Adrenal gland (tissue), 12 donors: ENCODE measurements around the gene DNAH1. TPM values are rescaled to one million over a fixed set of nuclear protein-coding genes. Genes with fewer than 3 reads are reported as not detected.

Experiments used
- DNase-seq, 7 donors: peaks; one replicate each; pipeline ENCODE4 v3.0.0-alpha.2; 2019 to 2020
- H3K27ac ChIP-seq, 5 donors: fragments of 200-600 bp; sonication (generic) in 4 of 5; 1 replicate in 3 of 5; 2 replicates in 2 of 5; pipeline versions ENCODE4 v1.5.1 to v1.8.0; 2016 to 2020; ENCODE audit warnings: mild to moderate bottlenecking in 1 of 5
- H3K27me3 ChIP-seq: fragments of 200-600 bp; 2 replicates; pipeline ENCODE4 v1.8.0; 2021
- H3K36me3 ChIP-seq, 2 donors: fragments of 200-600 bp; replicated peaks in 1 of 2; 1 replicate in 1 of 2; 2 replicates in 1 of 2; pipeline versions ENCODE4 v1.5.1 to v1.8.0; 2018 to 2022
- H3K4me1 ChIP-seq, 2 donors: fragments of 200-600 bp; replicated peaks in 1 of 2; 1 replicate in 1 of 2; 2 replicates in 1 of 2; pipeline versions ENCODE4 v1.5.1 to v1.8.0; 2018 to 2021
- H3K4me3 ChIP-seq, 4 donors: fragments of 200-600 bp; sonication (generic) in 3 of 4; one replicate each; pipeline ENCODE4 v1.5.1; 2016 to 2018
- H3K9me3 ChIP-seq, 3 donors: fragments of 200-600 bp; sonication (generic) in 1 of 3; replicated peaks in 1 of 3; 1 replicate in 2 of 3; 2 replicates in 1 of 3; pipeline versions ENCODE4 v1.5.1 to v1.8.0; 2016 to 2021
- CTCF ChIP-seq, 6 experiments: fragments of 450-650 bp in 4 of 6; fragments of 200-600 bp in 2 of 6; sonication (generic) in 1 of 6; IDR thresholded peaks; 1 replicate in 5 of 6; 2 replicates in 1 of 6; pipeline versions ENCODE4 v1.5.1 to v1.8.0; 2016 to 2021; ENCODE audit warnings: antibody characterized with exemption in 6 of 6, mild to moderate bottlenecking in 2 of 6, moderate library complexity in 1 of 6
- POLR2A ChIP-seq, 2 donors: fragments of 450-650 bp; IDR thresholded peaks; one replicate each; pipeline ENCODE4 v1.6.1; 2017; ENCODE audit warnings: antibody characterized with exemption in 2 of 2, mild to moderate bottlenecking in 2 of 2, moderate library complexity in 1 of 2
- WGBS, 4 donors: extraction: QIAGEN DNeasy Blood & Tissue Kit in 2 of 4; methylation state at CpG; one replicate each; pipeline versions ENCODE4 v1.1.5 to v1.1.7; 2013 to 2017; 5-methylcytosine and 5-hydroxymethylcytosine counted together
- intact Hi-C, 2 donors: fragments of 100-400 bp; cut with DNase I; formaldehyde crosslinking; loops; one replicate each; pipeline versions ENCODE4 v1.14.1 to v1.15.0; 2022 to 2023
- polyA plus RNA-seq, 3 donors: library from polyadenylated mRNA; stranded (reverse); fragments of 200-250 nt in 2 of 3; fragments of 350-450 nt in 1 of 3; fragmentation: Illumina TruSeq in 1 of 3; extraction: RNeasy Lipid Tissue Mini Kit (QIAGEN cat#74804) in 1 of 3; gene quantifications; one replicate each; pipeline ENCODE4 v1.2.3, GENCODE V29; 2013 to 2014
- total RNA-seq, 9 donors: library from RNA; depleted of rRNA in 4 of 9; stranded (reverse); fragments of >200 nt in 4 of 9; fragments of 120-200 nt in 1 of 9; fragmentation: NEBNext Ultra II Directional in 1 of 9; extraction: Animal tissue kit (Norgen Biotek cat#: 25700) in 1 of 9; gene quantifications; one replicate each; pipeline versions ENCODE4 v1.1.0 to v1.2.4, GENCODE V29; 2013 to 2023
- donor health status: healthy with polysubstance abuse.
- donor health status: Bipolar disorder and iron deficiency.
- donor health status: DM: yes; HTN: yes; CAD: no.
- donor health status: DM: no; HTN: no; CAD: no.
- donor health status: DM: no; HTN: no; CAD: no.
- donor health status: DM: yes; HTN: yes; CAD: no.

The DNAH1 gene
- total and polyA plus RNA-seq, 12 donors = 2.1 to 24.4 (median 9.0) TPM

GRCh38 chr3:52397676-52398399 is 81.7 kb downstream of the DNAH1 start:
- Histone ChIP-seq H3K9me3 (no peaks in the 10 kb centered on the region), H3K27ac (no peak overlapping the region), H3K4me3 (no peak overlapping the region), H3K36me3 (peaks cover 0 to 29% of the 10 kb centered on the region in 2 donors), H3K4me1 (peaks cover 0 to 7% of the 10 kb centered on the region in 2 donors), H3K27me3 (no peaks in the 10 kb centered on the region)
- WGBS, 4 donors = 90 to 96% (median 93%) methylated on average over 11 to 13 of the region's 13 CpGs
- no peak for DNase-seq
- intact Hi-C loops = no loop called here
- no peak for TF ChIP-seq CTCF (IDR thresholded peaks at IDR 0.05)

- Histone ChIP-seq H3K36me3 (peaks cover 0 to 33% of the 10 kb centered on the region in 2 donors), H3K4me3 (no peak overlapping the region), H3K4me1 (peaks cover 0 to 7% of the 10 kb centered on the region in 2 donors), H3K27ac (peak overlapping the region in 1 of 5 donors; percentile 52), H3K9me3 (no peaks in the 10 kb centered on the region), H3K27me3 (no peaks in the 10 kb centered on the region)
- DNase-seq = peak in 2 of 7 donors; percentile 43 to 51
- WGBS, 4 donors = 48 to 71% (median 50%) methylated on average over 5 of the region's 5 CpGs
- intact Hi-C loops = no loop called here
- TF ChIP-seq POLR2A (IDR thresholded peaks at IDR 0.05) (no peak), CTCF (IDR thresholded peaks at IDR 0.05) (no peak)
These were observed 82.6 kb downstream of the DNAH1 start for GRCh38 chr3:52398670-52399081.

- H3K36me3 ChIP-seq = peaks cover 0 to 37% of the 10 kb centered on the region in 2 donors
- WGBS, 4 donors = 73 to 83% (median 78%) methylated on average over 4 of the region's 4 CpGs
- peaks cover 0 to 7% of the 10 kb centered on the region in 2 donors for H3K4me1 ChIP-seq
- peak overlapping the region in 1 of 5 donors; percentile 52 for H3K27ac ChIP-seq
- intact Hi-C loops = no loop called here
- no peak overlapping the region for H3K4me3 ChIP-seq
- no peaks in the 10 kb centered on the region for H3K27me3 ChIP-seq
- H3K9me3 ChIP-seq = no peaks in the 10 kb centered on the region
- no peak for DNase-seq
- TF ChIP-seq CTCF (IDR thresholded peaks at IDR 0.05) = no peak
- no peak for TF ChIP-seq POLR2A (IDR thresholded peaks at IDR 0.05)
These were observed 83.0 kb downstream of the DNAH1 start for GRCh38 chr3:52399131-52399530.

- intact Hi-C loops = no loop called here
- TF ChIP-seq CTCF (IDR thresholded peaks at IDR 0.05) (no peak), POLR2A (IDR thresholded peaks at IDR 0.05) (no peak)
- Histone ChIP-seq H3K27me3 (no peaks in the 10 kb centered on the region), H3K4me3 (no peak overlapping the region), H3K4me1 (peaks cover 0 to 7% of the 10 kb centered on the region in 2 donors), H3K27ac (no peak overlapping the region), H3K9me3 (no peaks in the 10 kb centered on the region), H3K36me3 (peaks cover 0 to 41% of the 10 kb centered on the region in 2 donors)
- WGBS, 4 donors = 94 to 97% (median 96%) methylated on average over 3 to 6 of the region's 6 CpGs
- no peak for DNase-seq
These were observed 83.5 kb downstream of the DNAH1 start for GRCh38 chr3:52399593-52399992.
